Adipocyte (in vitro differentiated cells): Measurements from ENCODE around the gene MCC.

ENCODE experiments used
- DNase-seq: peaks from one replicate; pipeline ENCODE4 v3.0.0-alpha.2; 2015; ENCODE audit warnings: low read depth
- H3K27me3 ChIP-seq: replicated peaks from 2 replicates; pipeline ENCODE4 v1.7.0; 2013; ENCODE audit warnings: mild to moderate bottlenecking, low read length, moderate library complexity; ENCODE audit not compliant: control insufficient read depth, insufficient read depth
- H3K36me3 ChIP-seq: 2 replicates; pipeline ENCODE4 v1.7.0; 2013; ENCODE audit warnings: low read length, mild to moderate bottlenecking, moderate library complexity; ENCODE audit not compliant: control insufficient read depth, insufficient read depth, severe bottlenecking
- H3K4me1 ChIP-seq: 2 replicates; pipeline ENCODE4 v1.7.0; 2013; ENCODE audit warnings: mild to moderate bottlenecking, low read length, moderate library complexity; ENCODE audit not compliant: control insufficient read depth, insufficient read depth
- H3K4me3 ChIP-seq: 2 replicates; pipeline ENCODE4 v1.7.0; 2013; ENCODE audit warnings: mild to moderate bottlenecking, low read length, moderate library complexity
- H3K9ac ChIP-seq: 2 replicates; pipeline ENCODE4 v1.7.0; 2013; ENCODE audit warnings: mild to moderate bottlenecking, low read length, moderate library complexity
- H3K9me3 ChIP-seq: 2 replicates; pipeline ENCODE4 v1.7.0; 2013; ENCODE audit warnings: mild to moderate bottlenecking, low read length, moderate library complexity; ENCODE audit not compliant: control insufficient read depth

Gene MCC

GRCh38 chr5:113268232-113268631 lies 220.0 kb downstream of the MCC start:
- Histone ChIP-seq H3K27me3 (no peaks in the 10 kb centered on the region), H3K4me3 (no peak overlapping the region), H3K36me3 (no peaks in the 10 kb centered on the region), H3K4me1 (peaks cover 30% of the 10 kb centered on the region), H3K9ac (no peak overlapping the region), H3K9me3 (no peaks in the 10 kb centered on the region)
- no peak for DNase-seq

DNA sequence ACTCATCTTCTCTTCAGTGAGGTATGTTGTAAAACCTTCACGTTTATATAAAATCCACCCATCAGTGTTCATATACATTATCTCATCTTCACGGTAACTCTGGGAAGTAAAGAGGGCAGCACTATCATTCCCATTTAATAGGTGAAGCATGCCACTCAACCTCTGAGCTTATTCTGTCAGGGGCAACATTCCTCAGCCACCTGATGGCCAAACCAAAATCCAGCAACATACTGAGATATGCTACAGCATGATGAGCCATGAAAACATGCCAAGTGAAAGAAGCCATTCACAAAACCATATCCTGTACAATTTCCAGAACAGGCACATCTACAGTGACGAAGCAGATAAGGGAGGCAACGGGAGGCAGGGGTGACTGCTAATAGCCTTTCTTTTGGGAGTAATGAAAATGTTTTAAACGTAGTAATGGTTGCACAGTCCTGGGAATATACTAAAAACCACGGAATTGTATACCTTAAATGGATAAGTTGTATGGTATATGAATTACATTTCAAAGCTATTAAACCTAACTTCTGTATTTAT lies 220.8 kb downstream of the MCC start:
- Histone ChIP-seq H3K4me1 (peaks cover 22% of the 10 kb centered on the region), H3K9ac (no peak overlapping the region), H3K9me3 (no peaks in the 10 kb centered on the region), H3K4me3 (no peak overlapping the region), H3K36me3 (no peaks in the 10 kb centered on the region), H3K27me3 (no peaks in the 10 kb centered on the region)
- no peak for DNase-seq

DNA sequence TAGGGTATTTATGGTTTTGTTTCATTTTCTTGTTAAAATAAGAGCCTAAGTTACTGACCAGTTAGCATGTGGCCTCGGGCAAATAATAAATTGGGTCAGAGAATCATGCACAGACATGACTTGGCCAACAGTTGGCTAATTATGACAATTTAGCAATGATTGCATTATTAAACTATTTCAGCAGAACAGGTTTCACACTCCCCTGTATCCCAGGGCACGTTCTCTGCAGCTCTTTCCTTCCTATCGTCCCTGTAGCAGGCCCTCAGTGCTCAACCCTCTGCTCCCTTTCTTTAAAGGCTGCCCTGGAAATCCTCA lies 221.4 kb downstream of the MCC start:
- H3K4me1 ChIP-seq = peaks cover 18% of the 10 kb centered on the region
- peak overlapping the region; percentile 45 for H3K4me3 ChIP-seq
- peak overlapping the region; percentile 58 for H3K9ac ChIP-seq
- no peaks in the 10 kb centered on the region for H3K27me3 ChIP-seq
- no peaks in the 10 kb centered on the region for H3K36me3 ChIP-seq
- DNase-seq = no peak
- H3K9me3 ChIP-seq = no peaks in the 10 kb centered on the region

GRCh38 chr5:113266227-113266912 lies 221.9 kb downstream of the MCC start:
- H3K4me1 ChIP-seq = peaks cover 18% of the 10 kb centered on the region
- peak overlapping the region; percentile 45 for H3K4me3 ChIP-seq
- no peaks in the 10 kb centered on the region for H3K9me3 ChIP-seq
- H3K36me3 ChIP-seq = no peaks in the 10 kb centered on the region
- no peak for DNase-seq
- H3K27me3 ChIP-seq = no peaks in the 10 kb centered on the region
- H3K9ac ChIP-seq = peak overlapping the region; percentile 58

- Histone ChIP-seq H3K27me3 (no peaks in the 10 kb centered on the region), H3K36me3 (no peaks in the 10 kb centered on the region), H3K9ac (no peak overlapping the region), H3K4me1 (peaks cover 18% of the 10 kb centered on the region), H3K4me3 (no peak overlapping the region), H3K9me3 (no peaks in the 10 kb centered on the region)
- no peak for DNase-seq
Observed at GRCh38 chr5:113265190-113265589, 223.1 kb downstream of the MCC start.

GRCh38 chr5:113264046-113264445 lies 224.2 kb downstream of the MCC start:
- no peak overlapping the region for H3K4me3 ChIP-seq
- H3K27me3 ChIP-seq = no peaks in the 10 kb centered on the region
- H3K9me3 ChIP-seq = no peaks in the 10 kb centered on the region
- H3K4me1 ChIP-seq = peaks cover 18% of the 10 kb centered on the region
- H3K9ac ChIP-seq = no peak overlapping the region
- H3K36me3 ChIP-seq = no peaks in the 10 kb centered on the region
- no peak for DNase-seq

DNA sequence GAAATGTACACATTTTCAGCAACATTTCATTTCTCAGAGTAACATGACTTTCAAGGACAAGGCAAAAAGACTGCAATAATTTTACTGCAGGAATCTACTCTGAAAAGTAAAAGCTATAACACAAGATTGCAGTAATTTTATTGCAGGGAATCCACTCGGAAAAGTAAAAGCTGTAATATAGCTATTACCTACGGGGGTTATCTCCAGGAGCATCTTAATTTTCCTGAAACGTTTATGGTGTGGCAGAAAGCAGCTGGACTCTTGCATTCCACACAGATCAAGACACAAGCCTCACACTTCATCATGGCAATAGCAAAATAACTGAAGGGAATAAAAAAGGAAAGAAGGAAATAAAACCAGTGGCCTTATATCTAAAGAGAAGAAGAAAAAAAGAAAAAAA lies 224.7 kb downstream of the MCC start:
- Histone ChIP-seq H3K4me1 (peaks cover 18% of the 10 kb centered on the region), H3K36me3 (no peaks in the 10 kb centered on the region), H3K9ac (no peak overlapping the region), H3K4me3 (no peak overlapping the region), H3K9me3 (no peaks in the 10 kb centered on the region), H3K27me3 (no peaks in the 10 kb centered on the region)
- DNase-seq = no peak

- DNase-seq = no peak
- H3K9me3 ChIP-seq = no peaks in the 10 kb centered on the region
- peaks cover 18% of the 10 kb centered on the region for H3K4me1 ChIP-seq
- no peaks in the 10 kb centered on the region for H3K27me3 ChIP-seq
- H3K36me3 ChIP-seq = no peaks in the 10 kb centered on the region
- no peak overlapping the region for H3K9ac ChIP-seq
- no peak overlapping the region for H3K4me3 ChIP-seq
Observed at GRCh38 chr5:113262674-113263073, 225.6 kb downstream of the MCC start.

DNA sequence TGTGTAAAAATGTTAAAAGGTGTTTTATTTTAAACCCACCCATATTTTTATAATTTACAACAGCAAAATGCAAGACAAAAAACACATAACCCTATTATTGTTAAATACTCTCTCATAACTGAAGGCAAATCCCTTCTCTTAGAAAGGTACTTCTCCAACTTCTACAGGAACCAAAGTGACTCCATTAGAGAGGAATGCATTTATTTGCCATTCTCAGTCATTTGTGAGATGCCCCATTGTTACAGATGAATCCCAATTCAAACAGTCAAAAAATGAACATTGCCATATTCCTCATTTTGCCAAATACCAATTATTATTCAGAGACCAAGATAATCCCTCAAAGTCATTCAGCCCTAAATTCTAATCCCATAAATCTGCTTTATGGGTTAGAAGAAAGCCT lies 229.2 kb downstream of the MCC start:
- DNase-seq = no peak
- Histone ChIP-seq H3K4me1 (peaks cover 24% of the 10 kb centered on the region), H3K9me3 (no peaks in the 10 kb centered on the region), H3K9ac (no peak overlapping the region), H3K4me3 (no peak overlapping the region), H3K36me3 (no peaks in the 10 kb centered on the region), H3K27me3 (no peaks in the 10 kb centered on the region)

GRCh38 chr5:113257545-113257944 lies 230.7 kb downstream of the MCC start:
- Histone ChIP-seq H3K4me1 (peaks cover 24% of the 10 kb centered on the region), H3K9me3 (no peaks in the 10 kb centered on the region), H3K9ac (no peak overlapping the region), H3K27me3 (no peaks in the 10 kb centered on the region), H3K4me3 (no peak overlapping the region), H3K36me3 (no peaks in the 10 kb centered on the region)
- no peak for DNase-seq

- Histone ChIP-seq H3K4me1 (peaks cover 24% of the 10 kb centered on the region), H3K9ac (no peak overlapping the region), H3K4me3 (no peak overlapping the region), H3K27me3 (no peaks in the 10 kb centered on the region), H3K36me3 (no peaks in the 10 kb centered on the region), H3K9me3 (no peaks in the 10 kb centered on the region)
- DNase-seq = no peak
Observed at GRCh38 chr5:113256671-113257452, 231.4 kb downstream of the MCC start.
